Measurements from ENCODE around the gene PLEKHN1.

DNA sequence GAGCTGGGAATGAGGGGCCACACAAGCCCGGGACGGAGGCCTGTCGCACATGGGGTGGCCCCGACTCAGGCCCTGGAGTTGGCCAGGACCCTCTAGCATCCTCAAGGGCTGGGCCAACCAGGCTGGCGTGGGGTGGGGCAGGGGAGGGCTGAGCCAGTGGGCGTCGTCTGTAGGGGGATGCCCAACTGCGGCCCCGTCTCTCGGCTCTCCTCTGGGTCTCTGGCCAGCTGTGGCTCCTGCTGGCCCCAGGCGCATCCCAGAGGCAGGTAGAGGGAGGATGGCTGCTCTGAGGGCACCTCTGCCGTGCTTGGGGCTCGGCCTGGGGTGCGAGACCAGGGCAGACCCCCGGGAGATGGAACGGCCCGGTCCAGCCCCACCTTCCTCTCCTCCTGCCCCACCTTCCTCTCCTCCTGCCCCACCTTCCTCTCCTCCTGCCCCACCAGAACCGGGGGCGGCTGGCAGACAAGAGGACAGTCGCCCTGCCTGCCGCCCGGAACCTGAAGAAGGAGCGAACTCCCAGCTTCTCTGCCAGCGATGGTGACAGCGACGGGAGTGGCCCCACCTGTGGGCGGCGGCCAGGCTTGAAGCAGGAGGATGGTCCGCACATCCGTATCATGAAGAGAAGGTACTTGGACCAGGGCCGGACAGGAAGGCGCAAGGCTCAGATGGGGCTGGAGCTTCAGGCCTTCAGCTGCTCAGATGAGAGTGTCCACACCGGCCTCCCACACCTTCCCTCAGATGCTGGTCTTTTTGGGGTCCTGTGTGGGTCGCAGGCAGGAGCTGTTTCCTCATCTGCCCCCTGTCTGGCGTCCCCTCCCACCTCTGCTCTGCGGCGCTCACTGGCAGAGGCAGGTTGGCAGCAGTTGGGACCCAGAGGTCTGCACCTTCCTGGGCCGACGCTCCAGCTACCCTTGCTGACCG lies 36.3 kb upstream of the PLEKHN1 start:
- TF ChIP-seq, protein P1, sequence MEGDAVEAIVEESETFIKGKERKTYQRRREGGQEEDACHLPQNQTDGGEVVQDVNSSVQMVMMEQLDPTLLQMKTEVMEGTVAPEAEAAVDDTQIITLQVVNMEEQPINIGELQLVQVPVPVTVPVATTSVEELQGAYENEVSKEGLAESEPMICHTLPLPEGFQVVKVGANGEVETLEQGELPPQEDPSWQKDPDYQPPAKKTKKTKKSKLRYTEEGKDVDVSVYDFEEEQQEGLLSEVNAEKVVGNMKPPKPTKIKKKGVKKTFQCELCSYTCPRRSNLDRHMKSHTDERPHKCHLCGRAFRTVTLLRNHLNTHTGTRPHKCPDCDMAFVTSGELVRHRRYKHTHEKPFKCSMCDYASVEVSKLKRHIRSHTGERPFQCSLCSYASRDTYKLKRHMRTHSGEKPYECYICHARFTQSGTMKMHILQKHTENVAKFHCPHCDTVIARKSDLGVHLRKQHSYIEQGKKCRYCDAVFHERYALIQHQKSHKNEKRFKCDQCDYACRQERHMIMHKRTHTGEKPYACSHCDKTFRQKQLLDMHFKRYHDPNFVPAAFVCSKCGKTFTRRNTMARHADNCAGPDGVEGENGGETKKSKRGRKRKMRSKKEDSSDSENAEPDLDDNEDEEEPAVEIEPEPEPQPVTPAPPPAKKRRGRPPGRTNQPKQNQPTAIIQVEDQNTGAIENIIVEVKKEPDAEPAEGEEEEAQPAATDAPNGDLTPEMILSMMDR (IDR thresholded peaks at IDR 0.05; ENCODE audit: low read length) = no peak
- no peak for TF ChIP-seq EZH2 (IDR thresholded peaks at IDR 0.05; ENCODE audit: borderline replicate concordance, low read length)
